22Rv1 (cell line): Measurements from ENCODE around the gene ITGB4.

Experiments used
- H3K27ac ChIP-seq: fragments of 450-650 bp; 2 replicates; pipeline ENCODE4 v1.5.1; 2017
- ZFX ChIP-seq: fragments of 450-650 bp; IDR thresholded peaks from 2 replicates; pipeline ENCODE4 v1.6.1; 2017; ENCODE audit warnings: antibody characterized with exemption, borderline replicate concordance
- TF ChIP-seq, protein P1 (sequence below): fragments of 450-650 bp; IDR thresholded peaks from 2 replicates; pipeline ENCODE4 v1.5.1; 2017; ENCODE audit warnings: mild to moderate bottlenecking

Gene ITGB4

GRCh38 chr17:75738218-75738802, 17.1 kb downstream of the ITGB4 start:
- H3K27ac ChIP-seq = no peak overlapping the region
- TF ChIP-seq, protein P1, sequence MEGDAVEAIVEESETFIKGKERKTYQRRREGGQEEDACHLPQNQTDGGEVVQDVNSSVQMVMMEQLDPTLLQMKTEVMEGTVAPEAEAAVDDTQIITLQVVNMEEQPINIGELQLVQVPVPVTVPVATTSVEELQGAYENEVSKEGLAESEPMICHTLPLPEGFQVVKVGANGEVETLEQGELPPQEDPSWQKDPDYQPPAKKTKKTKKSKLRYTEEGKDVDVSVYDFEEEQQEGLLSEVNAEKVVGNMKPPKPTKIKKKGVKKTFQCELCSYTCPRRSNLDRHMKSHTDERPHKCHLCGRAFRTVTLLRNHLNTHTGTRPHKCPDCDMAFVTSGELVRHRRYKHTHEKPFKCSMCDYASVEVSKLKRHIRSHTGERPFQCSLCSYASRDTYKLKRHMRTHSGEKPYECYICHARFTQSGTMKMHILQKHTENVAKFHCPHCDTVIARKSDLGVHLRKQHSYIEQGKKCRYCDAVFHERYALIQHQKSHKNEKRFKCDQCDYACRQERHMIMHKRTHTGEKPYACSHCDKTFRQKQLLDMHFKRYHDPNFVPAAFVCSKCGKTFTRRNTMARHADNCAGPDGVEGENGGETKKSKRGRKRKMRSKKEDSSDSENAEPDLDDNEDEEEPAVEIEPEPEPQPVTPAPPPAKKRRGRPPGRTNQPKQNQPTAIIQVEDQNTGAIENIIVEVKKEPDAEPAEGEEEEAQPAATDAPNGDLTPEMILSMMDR = no peak
- no peak for TF ChIP-seq ZFX

DNA sequence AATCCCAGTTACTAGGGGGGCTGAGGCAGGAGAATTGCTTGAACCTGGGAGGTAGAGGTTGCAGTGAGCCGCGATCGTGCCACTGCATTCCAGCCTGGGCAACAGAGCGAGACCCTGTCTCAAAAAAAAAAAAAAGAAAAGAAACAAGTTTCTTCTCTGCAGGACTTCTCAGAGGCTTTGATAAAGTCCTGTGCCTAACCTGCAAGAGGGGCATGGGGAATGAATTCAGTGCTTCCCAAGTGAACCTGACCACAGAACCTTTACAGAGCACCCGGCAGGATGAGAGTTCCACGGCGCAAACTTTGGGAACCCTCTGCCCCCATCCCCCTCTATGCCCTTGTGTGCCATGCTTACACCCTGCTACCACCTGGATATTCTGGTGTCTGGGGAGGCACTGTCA, 17.9 kb downstream of the ITGB4 start:
- TF ChIP-seq ZFX = no peak
- TF ChIP-seq, protein P1 = no peak
- H3K27ac ChIP-seq = no peak overlapping the region

DNA sequence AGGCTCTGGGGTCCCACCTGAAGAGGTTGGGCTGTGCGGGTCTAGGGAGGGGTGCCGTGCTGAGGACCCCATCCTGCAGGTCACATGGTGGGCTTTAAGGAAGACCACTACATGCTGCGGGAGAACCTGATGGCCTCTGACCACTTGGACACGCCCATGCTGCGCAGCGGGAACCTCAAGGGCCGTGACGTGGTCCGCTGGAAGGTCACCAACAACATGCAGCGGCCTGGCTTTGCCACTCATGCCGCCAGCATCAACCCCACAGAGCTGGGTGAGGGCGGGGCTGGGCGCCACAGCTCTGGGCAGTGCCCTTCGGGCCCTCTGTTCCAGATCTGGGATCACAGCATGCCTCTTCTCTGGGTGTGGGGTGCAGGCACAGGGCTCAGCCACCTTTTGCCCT, 18.5 kb downstream of the ITGB4 start:
- H3K27ac ChIP-seq = no peak overlapping the region
- no peak for TF ChIP-seq ZFX

DNA sequence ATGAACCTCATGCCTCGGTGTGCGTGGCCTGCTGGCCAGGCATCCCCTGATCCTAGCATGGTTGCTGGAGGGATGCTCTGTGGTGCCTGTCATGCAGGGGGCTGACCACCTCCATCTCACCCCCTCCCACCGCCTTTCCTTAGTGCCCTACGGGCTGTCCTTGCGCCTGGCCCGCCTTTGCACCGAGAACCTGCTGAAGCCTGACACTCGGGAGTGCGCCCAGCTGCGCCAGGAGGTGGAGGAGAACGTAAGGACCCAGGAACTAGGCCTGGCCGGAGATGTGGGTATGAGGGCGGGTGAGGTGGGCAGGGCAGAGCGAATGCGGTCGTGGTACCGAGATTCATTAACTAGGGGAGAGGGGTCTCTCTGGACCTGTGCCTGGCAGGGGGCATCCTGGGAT, 19.0 kb downstream of the ITGB4 start:
- TF ChIP-seq ZFX = no peak
- TF ChIP-seq, protein P1 = no peak
- H3K27ac ChIP-seq = no peak overlapping the region

- no peak overlapping the region for H3K27ac ChIP-seq
- TF ChIP-seq ZFX = no peak
- TF ChIP-seq, protein P1 = no peak
Measured at GRCh38 chr17:75740631-75741077, 19.4 kb downstream of the ITGB4 start.

GRCh38 chr17:75742337-75742736, 21.1 kb downstream of the ITGB4 start:
- H3K27ac ChIP-seq = no peak overlapping the region
- TF ChIP-seq, protein P1 = no peak
- TF ChIP-seq ZFX = no peak

DNA sequence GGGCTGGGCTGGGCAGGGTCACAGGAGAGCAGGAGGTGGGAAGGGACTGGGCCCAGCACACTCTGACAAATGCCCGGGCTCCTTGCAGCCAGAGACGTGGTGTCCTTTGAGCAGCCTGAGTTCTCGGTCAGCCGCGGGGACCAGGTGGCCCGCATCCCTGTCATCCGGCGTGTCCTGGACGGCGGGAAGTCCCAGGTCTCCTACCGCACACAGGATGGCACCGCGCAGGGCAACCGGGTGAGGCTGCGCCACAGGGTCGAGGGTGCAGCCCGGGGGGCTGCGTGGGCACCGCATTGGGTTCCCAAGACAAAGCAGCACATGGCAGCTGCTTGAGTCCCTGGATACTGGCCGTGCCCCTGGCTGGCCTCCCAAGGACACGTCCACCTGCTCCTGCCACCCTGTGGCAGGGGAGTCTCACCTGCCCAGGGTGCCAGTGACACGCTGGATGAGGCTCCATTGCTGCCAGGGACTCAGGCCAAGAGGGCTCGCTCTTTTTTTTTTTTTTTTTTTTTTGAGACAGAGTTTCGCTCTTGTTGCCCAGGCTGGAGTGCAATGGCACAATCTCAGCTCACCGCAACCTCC, 22.5 kb downstream of the ITGB4 start:
- H3K27ac ChIP-seq = no peak overlapping the region
- no peak for TF ChIP-seq ZFX
- TF ChIP-seq, protein P1 = no peak
